Fibroblast of peridontal ligament (primary cell): ENCODE data around the gene TGFBI.

Source experiments
- DNase-seq: peaks from one replicate; pipeline ENCODE4 v3.0.0-alpha.2; 2010; ENCODE audit errors: extremely low read depth

The TGFBI gene

DNA sequence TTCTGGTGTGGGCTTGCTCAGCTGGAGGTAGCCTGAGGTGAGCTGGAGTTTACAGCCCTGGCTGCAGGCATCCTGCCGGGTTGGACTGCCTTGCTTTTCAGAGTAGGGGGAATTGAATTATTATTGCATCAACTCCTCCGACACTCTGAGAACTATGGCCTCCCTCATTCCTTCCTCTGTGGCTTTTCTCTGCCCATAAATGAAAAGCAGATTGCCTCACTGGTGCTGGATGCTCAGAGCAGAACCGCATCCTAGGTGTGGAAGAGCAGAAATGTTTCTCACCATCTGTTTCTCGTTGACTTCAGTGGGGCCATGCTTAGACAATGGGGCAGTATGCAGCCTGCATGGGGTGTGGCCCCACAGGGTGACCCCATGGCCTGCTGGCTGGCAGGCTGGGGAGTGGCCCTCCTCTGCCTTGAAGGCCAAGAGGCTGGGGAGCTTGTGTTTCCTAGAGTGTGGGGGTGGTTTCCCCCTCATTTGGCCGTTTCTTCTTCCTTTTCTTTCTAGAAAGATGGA, 27.3 kb upstream of the TGFBI start:
- peak; percentile 97 for DNase-seq

DNA sequence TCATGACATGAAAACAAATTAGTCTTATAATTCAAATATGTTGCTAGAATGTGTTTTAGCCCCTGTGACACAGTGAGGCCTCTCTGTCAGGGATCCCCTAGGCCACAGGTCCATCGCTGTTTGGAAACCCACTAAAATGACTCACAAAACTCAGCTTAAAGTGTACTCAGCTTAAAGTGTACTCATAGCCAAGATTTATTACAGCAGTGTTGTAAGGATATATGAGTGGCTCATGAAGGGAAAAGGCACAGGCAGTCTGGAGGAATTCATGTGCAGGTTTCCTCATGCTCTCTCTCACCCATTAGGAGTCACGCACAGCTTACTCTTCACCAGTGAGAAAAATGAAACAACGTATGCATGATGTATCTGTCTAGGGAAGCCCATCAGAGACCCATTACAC, 24.4 kb upstream of the TGFBI start:
- peak; percentile 84 for DNase-seq

DNA sequence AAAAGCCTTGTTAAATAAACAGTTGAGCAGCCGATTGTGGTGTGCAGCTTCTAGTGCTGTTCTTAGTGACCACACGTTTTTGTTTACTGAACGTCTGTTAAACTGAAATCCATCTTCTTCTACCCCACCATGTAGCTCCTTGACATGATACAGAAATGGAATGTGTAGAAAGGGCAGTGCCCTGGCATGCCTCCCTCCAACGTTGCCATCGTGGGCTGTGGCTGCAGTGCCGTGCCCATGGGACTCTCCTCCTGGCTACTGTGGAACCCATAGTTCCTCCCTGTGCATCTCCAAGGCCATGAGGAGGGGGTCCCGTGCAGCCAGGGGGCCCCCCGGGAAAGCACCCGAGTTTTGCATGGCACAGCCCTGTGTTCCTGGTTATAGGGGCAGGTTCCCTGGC, 23.3 kb upstream of the TGFBI start:
- DNase-seq: no peak

DNA sequence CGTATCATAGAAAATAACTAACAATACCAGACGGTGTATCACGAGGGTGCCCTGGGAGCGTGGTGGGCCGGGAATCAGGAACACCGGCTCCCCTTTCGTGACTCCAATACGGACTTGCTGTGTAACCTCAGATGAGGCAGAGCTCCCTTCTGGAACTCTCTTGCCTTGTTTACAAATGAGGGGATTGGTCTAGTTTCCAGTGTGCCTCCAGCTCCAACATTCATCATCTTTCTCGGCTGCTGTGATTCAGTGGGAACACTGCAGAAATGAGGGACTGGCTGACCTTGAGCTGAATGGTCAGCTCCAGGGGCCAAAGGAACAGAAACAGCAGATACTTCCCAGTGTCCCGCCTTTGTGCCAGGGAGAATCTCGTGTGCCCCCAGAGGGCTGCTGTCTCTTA, 22.6 kb upstream of the TGFBI start:
- peak; percentile 74 for DNase-seq

DNA sequence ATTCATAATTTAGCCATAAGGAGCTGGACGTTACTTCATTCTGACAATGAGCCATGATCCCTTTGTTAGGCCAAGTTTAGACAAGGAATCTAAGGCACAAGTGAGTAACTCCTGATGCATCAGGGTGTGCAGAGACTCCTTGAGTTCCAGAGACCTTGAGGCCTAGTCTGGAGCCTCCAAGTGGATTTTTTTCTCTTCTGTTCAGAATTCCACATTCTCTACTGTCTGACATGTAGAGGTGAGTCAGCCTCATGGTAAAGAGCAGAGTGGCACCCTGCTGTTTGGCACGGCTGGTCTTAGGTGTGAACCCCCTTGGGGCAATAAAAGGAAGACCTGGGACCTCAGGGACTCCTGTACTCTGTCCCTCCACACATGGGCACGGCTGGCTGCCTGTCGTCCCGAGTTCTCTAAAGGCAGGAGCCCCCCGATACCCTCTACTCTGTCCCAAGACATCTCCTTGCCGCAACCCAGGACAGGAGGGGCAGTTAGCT, 22.0 kb upstream of the TGFBI start:
- peak; percentile 93 for DNase-seq

DNA sequence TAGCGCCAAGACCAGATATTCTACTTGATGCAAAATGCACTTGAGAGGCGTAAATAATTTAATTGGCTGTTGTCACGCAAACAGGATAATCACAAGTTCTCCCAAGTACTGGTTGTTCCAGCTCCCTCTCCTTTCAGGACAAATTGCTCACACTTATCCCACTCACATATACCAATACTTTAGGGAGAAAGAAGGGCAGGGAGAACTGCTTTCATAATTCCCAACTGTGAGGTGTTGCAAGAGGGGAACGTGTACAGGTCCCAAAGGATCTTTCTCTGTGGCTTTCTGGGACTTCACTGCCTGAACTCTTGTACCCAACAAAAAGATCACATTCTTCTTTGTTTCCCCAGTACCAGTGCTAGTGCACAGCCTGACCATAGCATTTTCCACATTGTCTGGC, 21.5 kb upstream of the TGFBI start:
- no peak for DNase-seq

DNA sequence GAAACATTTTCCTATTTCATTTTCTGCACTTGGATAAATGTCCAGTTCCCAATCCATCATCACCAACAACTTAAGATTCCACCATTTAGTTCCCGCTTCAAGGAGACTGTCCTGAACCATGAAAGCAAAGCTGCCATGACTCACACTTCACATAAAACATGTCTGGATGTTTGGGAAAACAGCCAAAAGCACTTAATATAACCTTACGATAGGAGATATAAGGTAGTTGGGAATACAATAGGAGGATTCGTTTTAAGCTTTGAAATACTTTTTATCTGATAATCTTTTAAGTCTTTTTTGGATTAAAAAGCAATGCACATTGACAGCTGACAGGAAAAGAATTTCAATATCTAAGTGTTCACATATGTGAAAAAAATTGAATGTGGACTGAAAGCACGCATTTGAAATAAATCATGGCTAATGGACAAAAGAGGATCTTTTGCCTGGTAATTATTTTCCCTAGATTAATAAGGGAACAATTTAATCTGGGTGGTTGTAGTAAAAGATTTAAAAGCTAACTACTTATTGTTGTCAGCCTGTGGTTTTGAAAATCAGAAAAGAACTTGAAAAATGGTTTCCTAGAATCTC, 17.3 kb upstream of the TGFBI start:
- DNase-seq: peak; percentile 49

DNA sequence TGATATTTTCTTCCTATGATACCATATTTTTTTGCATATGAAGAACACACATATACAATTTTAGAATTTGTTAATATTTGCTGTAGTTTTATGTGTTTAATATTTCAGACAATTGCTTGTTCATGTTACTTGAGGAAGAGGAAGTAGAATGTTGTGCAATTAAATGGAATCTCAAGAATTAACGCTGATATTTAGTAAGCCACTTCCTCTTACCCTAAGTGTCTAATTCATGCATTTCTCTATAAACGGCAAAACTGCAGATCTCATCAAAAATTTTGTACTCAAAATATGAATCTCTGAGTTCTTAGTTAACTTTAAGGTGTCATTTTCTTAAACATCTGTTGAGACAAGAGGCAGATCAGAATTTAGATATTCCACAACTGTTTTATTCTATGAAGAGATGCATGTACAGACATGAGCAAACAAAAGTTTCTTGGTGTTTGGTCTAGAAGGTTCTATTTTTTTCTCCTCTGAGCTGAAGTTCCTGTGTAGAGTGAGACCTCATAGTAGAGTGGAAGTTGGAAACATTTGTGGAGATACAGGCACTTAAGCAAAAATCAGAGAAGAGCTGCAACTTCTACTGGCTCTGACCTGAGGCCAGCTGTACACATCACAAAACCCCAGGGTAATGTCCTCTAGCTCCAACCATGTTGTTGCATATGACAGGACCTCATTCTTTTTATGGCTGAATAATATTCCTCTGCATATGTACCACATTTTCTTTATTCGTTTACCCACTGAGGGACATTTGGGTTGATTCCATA, 16.6 kb upstream of the TGFBI start:
- DNase-seq: peak; percentile 53

DNA sequence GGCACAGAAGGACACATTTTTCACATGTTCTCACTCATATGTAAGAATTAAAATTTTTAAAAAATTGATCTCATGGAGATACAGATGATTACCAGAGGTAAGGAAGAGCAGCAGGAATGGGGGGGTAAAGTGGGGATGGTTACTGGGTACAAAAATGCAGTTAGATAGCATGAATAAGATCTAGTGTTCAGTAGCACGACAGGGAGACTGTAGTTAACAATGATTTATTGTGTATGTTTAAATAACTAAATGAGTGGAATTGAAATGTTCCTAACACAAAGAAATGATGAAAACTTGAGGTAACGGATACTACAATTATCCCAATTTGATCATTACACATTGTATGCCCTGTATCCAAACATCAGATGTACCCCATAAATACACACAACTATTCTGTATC, 15.2 kb upstream of the TGFBI start:
- no peak for DNase-seq

DNA sequence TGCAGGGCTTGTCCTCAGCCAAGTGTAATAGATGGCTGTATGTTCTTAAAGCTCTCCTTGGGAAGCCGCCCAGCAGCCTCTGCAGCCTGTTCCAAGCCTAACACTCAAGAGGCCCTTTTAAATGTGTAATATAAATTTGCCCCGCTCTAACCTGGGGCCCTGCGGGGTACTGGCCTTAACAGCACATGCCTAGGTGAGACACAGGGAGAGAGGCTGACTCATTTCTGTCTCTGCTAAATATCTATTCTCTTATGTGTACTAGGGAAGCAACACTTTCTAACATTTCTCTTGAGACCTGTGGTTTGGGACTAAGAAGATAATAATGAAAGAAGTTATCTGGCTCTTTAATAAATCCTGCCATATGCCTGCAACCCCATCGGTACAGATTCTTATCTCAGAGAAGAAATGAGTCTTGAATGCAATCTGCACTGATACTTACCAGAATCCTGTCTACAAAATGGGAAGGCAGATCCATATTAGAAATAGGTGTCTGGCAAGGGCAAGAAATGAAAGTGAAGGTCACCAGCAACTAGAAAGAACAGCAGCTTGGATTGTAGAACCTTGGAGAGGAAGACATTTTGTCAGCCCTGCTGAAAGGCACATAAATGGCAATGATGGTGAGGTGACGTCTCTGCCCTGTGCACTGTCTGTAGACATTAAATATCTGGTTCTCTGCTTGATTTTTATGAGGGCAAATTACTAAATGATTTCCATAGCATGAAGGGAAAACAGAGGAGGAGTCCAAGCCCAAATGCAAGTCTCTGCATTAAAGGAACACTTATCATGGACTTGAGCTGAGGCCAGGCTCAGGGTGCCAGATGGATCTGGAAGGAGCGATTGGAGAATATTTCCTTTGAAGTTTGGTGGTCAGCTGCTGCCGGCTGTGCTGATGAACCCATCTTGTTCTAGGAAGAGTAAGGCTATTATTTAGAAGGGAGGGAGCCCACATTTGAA, 14.5 kb upstream of the TGFBI start:
- DNase-seq: peak; percentile 61

DNA sequence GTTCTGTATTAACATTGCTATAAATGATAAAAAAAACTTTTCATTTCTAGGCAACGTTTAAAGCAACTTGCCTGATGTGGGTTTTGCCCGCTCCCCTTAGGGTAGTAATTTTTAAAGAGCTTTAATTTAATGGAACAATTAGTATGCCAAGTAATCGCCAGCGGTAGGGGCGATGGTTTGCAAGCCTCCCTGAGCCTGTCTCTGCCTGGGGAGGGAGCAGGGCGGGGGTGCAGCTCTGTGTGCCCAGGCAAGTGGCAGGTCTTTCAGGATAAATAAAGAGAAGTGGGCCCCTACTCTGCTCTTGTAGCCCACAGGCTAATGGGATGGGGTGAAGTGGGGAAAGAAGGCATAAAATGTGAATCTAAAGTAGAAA, 13.8 kb upstream of the TGFBI start:
- DNase-seq: no peak

DNA sequence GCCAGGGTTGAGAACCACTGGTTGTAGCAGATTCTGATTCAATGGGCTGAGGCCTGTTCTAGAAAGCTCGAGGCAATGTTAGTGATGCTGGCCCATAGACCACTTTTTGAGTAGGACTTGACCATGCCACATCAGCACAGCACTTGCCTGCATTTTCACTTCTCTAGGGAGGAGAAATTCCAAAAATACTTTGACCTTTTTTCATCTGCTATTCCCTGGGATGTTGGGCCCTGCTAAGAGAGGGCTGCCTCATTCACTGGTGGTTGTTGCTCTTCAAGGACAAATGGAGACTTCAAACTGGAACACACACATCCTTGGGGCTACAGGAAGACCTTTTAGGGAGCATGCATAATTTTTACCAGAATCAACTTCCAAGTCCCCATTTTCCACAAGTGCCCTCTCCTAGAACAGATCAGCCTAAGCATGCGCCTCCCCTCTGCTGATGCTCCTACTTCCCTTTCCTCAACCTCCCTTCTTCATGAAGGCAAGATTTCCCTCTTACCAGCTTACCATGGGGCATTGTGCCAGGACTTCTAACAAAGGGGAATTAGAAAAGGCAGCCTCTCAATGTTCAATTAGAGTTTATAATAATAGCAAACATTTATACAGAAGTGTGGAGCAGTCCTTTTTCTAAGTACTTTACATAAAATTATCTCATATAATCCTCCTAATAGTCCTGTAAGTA, 12.7 kb upstream of the TGFBI start:
- no peak for DNase-seq

DNA sequence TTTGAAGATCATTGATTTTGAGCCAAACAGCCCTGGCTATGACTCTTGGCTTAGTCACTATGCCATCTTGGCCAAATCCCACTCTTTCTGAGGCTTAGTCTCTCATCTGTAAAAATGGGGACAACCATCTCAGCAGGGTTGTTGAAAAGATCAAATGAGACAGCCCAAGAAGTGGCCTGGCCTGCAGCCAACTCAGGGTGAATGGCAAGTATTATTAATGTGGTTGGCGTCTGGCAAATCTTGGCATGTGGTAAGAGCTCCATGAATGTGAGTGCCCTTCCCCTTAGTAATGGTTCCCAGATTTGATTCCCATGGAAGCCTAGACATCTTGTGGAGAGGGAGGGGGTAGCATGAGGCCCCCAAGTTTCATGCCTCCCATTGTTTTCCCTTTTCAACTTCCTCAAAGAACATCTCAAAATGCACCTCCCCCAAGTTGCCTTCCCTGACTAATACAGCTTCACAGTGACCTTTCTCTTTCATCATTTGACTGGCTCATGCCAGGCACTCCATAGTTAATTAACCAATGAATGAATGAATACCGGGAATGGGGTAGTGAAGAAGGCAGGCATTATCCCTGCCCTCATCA, 11.8 kb upstream of the TGFBI start:
- peak; percentile 91 for DNase-seq

DNA sequence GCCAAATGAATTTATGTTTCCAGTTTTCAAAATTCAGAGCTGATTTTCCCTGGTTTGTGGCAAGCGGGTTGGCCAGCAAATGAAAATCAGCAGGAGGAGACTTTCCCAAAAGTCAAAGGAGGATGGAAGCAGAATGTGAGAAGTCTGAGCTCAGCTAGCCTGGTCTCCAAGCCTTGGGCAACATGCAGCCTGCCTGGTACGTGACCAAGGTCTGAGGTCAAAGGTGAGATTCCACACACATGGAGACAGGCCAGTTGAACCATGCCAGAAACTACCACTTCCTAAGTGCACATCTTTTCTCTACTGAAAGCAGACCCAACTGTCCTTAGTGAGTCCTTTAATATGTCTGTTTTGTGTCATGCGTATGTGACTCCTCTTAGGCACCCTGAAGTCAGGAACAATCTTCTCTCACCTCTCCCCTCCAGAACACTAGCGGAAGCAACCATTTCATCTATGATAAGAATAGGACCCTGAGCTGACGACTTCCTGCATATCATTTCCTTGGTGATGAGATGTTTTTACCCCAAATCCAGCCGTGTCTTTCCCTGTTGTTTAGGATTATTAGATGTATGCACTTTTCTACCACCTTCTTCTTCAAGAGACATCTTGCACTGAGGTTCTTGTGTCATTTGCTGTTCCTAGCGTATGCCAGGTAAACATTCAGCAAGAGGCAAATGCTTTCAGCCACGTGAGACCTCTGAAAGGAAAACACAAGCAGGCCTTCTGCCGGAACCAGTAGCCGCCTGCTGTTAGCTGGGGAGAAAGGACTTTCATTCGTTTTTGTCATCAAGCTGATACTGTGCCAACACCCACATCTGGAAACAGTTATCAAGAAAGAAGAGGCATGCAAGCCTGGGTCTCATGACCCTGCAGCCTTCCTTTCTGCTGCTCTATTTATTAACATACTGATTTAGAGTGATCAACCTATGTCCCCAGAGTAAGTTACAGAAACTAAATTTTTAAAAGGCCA, 9.7 kb upstream of the TGFBI start:
- DNase-seq: peak; percentile 100

DNA sequence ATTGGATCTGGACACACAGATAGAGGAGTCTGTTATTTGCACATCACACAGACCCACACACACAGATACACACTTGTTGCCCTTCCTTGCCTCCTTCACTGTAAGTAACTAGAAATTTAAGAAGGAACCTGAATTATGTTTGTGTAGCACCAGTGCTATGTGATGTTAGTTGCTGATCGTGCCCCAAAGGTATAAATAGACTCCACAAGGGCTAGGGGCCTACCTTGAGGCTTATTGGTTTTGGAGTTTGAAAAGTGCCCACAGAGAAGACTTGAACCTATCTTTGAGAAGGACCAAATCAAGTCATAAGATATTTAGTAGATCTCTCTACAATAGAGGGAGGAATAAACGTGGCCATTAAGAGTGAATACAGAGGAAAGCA, 8.8 kb upstream of the TGFBI start:
- no peak for DNase-seq

DNA sequence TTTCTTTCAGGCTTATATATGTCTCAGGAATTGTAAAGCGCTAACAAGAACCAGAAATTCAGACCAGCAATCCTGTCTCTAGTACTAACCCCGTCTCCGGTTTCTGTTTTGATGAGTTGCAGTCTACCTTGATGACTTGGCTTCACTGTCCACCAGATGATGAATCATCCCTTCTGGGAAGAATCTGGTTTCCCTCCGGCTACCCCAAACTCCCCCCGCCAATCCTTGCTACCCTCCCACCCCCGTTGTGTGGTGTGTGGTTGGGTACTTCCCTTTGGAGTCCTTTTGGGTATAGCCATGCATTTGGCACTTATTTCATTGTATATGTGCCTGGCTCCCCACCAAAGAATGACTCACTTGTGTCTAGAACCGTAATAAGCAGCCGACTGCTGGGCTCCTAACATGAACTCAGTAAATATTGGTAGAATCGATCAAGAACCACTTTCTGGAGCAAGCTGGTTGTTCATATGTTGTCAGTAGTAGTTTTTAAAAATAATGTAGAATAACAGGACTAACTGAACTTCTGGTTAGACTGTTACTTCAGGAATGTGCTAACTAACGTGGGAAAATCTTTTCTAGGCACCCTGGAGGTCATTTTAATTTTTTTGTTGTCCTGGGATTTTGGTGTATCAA, 8.3 kb upstream of the TGFBI start:
- DNase-seq: peak; percentile 99

DNA sequence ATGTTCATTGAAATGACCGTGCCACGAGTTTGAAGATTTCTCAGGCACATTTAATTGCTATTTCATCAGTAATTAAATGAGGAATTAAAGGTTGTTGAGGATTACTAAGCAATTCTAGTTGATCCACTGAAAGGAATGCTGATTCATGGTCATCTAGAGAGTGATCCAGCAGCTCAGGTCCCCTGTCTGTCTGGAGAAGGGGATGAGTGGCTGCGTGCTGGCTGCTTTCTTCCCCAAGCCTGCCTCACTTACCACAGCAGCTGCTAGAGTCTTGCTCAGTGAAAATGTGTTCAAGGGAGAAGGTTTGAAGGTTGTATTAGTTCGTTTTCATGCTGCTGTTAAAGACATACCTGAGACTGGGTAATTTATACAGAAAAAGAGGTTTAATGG, 7.8 kb upstream of the TGFBI start:
- no peak for DNase-seq

DNA sequence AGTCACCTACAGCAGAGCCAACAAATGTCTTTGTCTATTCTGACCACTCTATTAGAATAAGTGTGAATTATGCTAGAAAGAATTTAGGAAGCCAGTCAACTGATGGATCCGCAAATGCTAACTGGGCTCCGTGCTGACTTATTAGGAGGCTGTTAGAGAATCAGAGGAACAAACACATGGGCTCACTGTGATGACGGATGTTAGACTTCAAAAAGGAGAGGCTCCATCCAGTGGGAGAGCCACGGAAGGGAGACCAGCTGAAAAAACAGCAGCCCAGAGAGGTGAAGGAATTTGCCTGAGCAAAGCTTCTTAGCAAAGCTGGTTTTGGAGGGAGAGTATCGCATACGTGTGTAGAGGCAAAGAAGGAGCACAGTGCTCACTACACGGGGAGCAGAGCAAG, 5.8 kb upstream of the TGFBI start:
- no peak for DNase-seq

DNA sequence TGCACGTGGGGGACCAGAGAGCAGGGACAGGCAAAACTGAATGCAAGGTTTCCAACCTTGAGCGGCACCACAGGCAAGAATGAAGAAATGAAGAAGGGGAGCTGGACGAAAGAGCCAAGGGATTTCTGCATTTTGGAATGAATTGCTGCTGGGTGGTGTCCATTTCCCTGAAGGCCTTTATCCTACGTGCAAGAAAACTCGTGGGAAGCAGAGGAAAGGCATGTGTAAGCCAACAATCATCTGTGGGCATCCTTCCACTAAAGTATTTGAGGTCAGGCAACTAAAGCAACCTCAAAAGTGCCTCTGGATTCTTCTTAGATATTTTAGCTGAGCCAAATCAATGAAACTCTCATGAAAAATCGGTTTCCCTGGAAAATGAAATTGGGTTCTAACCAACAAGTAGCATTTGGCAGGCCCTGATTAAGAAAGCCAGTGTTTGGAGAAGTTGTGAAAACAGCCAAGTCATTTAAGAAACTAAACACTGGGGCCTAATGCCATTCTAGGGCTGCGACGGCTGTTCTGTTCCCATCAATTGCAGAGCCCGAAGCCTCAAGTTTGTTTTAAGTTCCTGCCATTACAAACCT, 4.7 kb upstream of the TGFBI start:
- peak; percentile 100 for DNase-seq
